GM21367 (cell line): ENCODE measurements around the gene GARNL3.

Experiments
- ATAC-seq: cut with Tn5 transposase; IDR thresholded peaks from one replicate; pipeline ENCODE4 v1.9.1; 2021; ENCODE audit not compliant: unreplicated experiment

GARNL3 gene

DNA sequence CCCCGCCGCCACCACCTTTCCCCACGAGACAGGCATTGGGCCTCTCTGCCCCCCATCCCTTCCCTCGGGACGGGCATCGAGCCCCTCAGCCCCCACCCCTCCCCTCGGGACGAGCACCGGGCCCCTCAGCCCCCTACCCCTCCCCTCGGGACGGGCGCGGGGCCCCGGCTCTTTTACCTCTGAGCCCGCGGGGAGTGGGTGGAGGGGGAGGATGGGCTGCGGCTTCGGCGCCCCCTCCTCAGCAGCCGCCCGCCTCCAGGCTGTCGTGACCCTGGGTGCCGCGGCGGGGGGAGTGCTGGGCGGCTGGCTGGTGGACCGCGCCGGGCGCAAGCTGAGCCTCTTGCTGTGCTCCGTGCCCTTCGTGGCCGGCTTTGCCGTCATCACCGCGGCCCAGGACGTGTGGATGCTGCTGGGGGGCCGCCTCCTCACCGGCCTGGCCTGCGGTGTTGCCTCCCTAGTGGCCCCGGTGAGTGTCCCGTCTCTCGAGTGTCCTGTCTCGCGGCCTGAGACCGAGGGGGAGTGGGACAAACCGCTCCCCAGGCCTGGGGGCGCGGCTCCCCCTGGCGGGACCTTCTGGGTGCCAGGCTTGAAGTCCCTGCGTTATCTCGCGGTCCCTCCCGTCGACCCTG is 133.2 kb downstream of the GARNL3 start:
- no peak for ATAC-seq

DNA sequence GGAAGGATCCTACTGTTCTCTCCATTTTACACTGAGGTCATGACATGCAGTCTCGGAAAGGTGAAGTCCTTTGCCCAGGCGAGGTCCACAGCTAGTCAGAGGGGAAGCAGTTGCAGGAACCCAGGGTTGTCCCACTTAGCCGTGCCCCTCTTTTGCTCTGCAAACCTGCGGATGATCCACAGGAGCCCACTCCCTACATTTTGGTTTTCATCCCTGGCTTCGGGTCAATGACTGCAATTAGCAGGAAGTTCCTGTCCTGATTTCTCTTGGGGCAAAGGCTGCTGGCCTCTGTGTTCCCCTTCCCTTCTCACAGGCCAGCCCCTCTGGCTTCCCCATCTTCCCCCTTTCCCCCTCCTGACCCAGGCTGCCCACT is 133.7 kb downstream of the GARNL3 start:
- ATAC-seq = no peak

DNA sequence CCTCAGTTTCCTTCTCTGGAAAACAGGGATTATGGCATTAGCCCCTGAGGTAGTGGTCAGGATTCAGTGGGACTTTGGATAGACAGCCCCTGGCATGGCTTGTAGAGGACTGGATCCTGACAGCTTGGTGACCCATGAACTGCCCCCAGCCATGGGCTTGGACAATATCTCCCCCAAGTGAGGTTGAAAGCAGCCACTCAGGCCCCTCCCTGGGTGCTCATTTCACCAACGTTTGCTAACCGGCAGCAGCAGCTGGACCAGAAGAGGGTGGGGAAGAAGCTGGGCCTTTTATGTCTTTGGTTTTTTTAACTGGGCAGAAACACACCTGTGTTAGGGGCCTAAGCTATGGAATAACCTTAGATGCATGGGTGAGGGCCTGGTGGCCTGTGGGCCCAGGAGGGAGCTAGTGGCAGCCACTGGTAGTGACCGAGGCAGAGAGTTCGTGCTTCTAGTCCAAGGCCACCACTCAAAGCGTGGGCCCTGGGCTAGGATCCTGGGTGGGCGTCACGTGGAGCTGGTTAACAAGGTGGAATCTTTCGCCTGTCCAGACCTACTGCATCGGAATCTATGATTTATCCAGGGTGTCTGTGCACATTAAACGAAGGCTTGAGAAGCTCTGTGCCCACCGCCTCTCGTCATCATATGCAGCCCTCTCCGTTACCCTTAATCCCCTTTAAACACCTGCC is 134.3 kb downstream of the GARNL3 start:
- no peak for ATAC-seq

DNA sequence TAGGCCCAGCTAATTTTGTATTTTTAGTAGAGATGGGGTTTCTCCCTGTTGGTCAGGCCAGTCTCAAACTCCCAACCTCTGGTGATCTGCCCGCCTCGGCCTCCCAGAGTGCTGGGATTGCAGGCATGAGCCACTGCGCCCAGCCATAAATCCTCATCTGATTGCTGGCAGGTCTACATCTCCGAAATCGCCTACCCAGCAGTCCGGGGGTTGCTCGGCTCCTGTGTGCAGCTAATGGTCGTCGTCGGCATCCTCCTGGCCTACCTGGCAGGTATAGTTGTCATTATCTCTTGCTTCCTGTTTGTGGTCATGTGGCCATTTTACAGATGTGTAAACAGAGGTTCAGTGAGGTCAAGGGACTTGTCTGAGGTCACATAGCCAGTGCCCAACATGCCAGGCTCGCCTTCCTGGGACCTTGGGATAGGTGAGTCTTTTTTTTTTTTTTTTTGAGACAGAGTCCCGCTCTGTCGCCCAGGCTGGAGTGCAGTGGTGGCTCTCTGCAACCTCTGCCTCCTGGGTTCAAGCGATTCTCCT is 135.2 kb downstream of the GARNL3 start:
- ATAC-seq = no peak

DNA sequence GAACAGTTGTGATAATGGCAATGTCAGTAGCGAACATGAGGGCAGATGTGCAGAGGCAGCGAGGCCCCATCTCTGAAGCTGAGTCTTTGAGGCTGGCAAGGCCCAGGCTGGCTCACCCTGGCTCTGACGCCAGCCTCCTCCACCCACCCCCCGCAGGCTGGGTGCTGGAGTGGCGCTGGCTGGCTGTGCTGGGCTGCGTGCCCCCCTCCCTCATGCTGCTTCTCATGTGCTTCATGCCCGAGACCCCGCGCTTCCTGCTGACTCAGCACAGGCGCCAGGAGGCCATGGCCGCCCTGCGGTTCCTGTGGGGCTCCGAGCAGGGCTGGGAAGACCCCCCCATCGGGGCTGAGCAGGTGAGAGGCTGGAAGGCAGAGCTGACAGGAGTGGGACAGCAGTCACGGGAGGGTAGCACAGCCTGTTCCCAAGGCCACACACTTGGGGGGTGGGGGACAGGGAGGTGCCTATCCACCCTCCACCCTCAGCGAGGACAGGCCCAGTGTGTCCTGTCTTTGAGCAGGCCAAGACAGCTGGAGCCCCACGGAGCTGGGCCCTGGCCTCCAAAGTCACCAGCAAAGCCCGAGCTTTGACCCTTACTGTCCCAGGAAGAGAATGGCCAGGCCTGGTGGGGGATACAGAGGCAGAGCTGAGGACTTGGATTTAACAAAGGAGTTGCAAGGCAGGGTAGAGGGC is 138.0 kb downstream of the GARNL3 start:
- ATAC-seq = no peak

DNA sequence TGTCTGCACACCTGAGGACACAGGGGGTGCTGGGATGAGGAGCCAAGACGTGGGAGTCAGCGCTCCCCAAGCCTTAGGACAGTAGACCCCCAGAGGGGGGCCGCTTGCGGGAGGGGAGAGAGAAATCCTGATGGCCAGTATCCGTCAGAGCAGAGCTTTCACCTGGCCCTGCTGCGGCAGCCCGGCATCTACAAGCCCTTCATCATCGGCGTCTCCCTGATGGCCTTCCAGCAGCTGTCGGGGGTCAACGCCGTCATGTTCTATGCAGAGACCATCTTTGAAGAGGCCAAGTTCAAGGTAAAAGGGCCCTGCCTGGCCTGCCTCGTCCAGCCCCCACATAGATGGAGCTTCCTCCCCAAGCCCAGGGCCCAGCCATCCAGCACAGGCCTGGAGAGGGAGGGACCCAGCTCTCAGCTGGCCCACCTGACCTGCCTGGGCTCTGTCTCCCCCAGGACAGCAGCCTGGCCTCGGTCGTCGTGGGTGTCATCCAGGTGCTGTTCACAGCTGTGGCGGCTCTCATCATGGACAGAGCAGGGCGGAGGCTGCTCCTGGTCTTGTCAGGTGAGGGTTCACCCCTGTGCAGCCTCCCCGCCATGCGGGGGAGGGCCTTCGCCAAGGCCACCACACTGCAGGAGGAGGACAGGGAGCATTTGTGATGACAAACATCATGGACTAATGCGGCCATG is 139.1 kb downstream of the GARNL3 start:
- ATAC-seq = no peak

DNA sequence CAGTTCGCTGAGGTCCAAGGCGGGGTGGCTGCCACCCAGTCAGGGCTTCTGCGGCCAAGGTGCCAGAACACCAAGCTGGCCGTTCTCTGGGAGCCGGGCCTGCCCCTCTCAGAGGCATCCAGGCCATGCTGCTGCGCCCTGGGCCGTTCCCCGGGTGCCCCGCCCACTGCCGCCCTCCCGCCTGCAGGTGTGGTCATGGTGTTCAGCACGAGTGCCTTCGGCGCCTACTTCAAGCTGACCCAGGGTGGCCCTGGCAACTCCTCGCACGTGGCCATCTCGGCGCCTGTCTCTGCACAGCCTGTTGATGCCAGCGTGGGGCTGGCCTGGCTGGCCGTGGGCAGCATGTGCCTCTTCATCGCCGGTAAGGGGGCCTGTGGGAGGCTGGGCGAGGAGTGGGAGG is 140.1 kb downstream of the GARNL3 start:
- no peak for ATAC-seq

DNA sequence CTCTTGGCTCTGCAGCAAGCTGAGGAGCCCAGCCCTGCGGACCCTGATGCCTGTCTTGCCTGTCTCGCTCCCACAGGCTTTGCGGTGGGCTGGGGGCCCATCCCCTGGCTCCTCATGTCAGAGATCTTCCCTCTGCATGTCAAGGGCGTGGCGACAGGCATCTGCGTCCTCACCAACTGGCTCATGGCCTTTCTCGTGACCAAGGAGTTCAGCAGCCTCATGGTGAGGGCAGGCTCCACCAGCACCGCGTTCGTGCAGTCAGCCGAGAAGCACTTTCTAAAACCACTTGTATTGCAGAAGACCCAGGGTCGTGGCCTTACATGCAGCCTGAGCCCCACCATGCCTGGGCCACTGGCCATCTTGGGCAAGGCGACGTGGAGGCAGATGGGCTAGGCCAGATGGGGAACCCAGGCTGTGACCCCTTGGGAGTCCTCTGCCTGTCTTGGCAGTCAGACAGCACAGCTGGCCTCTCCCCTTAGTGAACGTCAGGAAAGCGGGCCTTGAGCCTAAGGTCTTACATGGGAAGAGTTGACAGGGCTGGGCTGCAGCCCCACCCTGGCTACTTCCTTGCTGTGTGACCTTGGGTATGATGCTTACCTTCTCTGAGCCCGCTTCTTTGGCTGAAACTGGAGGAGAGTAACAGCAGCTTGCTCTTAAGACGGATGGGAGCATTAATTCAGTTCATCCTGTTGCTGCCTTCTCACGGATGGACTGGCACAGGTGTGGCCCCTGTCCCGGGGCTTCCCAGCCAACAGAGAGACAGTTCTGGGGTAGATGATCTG is 141.0 kb downstream of the GARNL3 start:
- ATAC-seq = no peak

DNA sequence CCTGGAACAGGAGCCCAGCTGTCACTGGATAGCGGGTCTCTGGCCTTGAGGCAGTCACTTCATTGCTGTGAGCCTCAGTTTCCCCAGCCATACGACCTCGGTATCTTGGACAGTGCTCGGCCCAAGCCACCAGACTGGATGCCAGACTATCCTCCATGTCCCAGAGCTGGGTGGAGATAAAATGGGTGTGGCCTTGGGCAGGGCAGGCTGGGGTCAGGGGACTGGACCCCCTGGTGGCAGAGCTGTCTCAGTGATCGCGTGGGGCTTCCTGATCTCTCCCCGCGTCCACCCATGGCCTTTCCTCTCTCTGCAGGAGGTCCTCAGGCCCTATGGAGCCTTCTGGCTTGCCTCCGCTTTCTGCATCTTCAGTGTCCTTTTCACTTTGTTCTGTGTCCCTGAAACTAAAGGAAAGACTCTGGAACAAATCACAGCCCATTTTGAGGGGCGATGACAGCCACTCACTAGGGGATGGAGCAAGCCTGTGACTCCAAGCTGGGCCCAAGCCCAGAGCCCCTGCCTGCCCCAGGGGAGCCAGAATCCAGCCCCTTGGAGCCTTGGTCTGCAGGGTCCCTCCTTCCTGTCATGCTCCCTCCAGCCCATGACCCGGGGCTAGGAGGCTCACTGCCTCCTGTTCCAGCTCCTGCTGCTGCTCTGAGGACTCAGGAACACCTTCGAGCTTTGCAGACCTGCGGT is 142.4 kb downstream of the GARNL3 start:
- no peak for ATAC-seq

DNA sequence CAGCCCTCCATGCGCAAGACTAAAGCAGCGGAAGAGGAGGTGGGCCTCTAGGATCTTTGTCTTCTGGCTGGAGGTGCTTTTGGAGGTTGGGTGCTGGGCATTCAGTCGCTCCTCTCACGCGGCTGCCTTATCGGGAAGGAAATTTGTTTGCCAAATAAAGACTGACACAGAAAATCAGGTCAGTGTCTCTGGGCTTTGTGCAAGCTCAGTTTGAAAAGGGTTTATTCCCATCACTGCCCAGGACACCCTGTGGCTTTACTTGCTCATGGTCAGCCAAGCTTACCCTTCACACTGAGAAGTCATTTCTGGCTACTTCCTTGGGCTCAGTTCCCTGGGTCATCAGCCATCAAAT is 142.9 kb downstream of the GARNL3 start:
- no peak for ATAC-seq

DNA sequence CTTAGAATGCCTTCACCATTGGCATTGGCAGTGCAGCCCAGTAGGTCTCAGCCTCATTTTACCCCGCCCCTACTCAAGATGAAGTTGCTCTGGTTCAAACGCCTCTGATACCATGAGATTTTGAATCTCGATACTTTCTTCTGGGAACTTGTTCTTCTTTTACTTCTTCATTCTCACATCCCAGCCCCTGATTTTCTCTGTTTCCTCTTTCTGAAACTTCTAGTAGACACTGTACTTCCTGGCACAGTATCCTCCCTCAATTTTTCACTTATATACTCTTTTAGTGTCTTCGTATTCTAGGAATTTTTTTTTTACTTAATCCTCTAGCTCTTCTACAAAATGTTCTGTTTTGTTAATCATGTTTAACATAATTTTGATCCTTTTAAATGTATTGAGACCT is 146.5 kb downstream of the GARNL3 start:
- ATAC-seq = no peak

DNA sequence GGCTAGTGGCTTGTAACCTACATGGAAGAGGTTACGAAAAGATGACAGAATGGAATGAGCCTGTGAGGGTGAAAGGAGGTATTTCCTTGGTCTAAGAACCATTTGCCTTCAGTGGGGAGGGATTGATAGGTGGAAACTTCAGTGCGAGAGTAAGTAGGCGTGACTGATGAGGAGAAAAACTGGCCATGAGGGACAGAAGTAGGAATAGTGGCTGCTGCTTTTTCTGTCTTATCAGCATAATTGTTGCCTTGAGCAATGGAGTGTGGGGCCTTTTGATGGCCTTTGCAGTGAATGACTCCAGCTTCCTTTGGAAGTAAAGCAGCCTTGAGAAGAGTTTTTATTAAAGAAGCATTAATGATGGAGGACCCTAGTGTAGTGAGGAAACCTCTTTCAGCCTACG is 150.6 kb downstream of the GARNL3 start:
- ATAC-seq = no peak

DNA sequence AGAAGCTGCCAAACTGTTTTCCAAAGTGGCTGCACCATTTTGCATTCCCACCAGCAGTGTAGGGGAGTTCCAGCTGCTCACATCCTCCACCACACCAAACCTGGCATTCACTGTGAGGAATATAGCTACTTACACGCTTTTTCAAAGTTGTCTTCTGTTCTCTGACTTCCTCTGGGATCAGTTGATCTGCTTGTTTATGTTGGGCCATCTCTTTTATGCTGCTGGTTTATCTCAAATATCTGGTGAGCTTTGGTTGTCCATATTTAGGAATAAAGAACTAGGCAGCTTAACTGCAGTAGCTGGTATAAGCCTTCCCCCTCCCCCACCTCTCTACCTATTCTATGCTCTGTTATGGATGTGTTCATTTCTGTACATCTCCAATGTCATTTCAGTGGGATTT is 151.1 kb downstream of the GARNL3 start:
- ATAC-seq = no peak

DNA sequence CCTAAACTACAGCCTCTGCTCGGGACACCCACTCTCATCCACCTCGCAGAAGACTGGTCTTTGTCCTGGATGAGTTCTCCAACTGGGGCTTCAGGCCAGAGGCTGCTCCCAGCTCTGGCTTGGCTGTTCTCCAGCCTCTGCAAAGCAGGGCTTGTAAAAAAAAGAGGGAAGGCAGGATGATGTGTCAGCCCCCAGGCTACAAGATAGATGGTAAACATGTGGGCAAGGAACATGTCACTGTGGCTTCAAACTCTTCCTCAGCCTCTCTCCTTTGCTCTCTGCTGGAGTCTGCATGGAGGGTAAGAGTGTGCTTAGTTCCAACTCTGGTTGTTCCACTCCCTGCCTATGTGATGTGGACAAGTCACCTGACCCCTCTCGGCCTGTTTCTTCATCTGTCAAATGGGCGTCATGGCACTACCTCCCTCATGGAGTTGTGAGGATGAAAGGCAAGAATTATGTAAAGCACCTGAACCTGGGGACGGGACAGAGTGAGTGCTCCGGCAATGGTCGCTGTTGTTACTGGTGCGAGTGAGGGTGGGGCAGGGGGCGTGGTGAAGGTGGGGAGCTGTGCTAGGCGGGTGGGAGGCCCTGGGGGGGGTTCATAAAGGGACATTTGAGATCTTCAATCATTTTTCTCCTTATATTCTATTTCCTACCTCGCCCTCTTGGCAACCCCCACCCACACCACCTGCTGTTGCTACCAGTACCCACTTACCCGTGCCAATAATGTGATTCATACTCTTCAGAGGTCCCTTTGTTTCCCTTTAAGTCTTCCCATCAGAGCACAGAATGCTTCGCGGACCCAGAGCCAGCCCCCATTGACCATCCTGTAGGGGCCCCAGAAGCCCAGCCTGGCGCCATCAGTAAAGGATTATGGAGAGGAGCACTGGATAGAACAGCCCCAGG is 152.8 kb downstream of the GARNL3 start:
- ATAC-seq = no peak

DNA sequence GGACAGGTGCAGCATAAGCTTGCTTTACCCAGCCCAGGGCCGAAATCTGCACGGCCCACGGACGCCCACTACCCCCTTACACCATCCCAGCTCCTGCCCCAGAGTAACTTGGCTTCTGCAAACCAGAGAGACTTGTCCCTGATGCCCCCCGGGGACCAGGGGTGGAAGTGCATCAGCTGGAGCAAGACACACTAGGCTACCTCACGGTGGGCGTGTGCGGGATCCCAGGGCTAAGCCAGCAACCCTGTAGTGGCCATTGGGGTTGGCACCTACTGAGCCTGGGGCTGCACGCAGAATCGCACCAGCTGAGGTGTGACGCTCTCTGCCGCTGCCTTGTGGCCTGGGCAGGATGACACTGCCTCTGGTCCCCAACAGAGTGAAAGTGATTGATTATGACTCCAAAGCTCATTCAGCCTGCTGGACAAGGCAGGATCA is 153.5 kb downstream of the GARNL3 start:
- ATAC-seq = no peak

DNA sequence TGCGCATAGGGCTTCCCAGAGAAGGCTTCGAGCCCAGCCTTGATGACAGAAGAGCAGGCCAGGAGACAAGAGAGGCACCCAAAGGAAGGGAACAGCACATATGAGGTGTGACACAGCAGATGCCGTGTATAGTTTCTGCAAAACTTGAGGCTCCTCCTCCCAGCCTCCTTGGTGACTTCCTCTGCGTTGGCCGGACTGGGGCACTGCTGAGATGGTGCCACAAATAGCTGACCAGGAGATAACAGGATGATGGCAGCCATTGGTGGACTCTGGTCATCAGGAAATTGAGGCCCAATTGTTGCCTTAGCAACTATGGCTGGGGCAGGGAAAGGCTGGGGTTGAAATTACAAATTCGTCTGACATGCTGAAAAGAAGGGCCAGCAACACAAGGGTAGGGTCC is 154.8 kb downstream of the GARNL3 start:
- ATAC-seq = no peak

DNA sequence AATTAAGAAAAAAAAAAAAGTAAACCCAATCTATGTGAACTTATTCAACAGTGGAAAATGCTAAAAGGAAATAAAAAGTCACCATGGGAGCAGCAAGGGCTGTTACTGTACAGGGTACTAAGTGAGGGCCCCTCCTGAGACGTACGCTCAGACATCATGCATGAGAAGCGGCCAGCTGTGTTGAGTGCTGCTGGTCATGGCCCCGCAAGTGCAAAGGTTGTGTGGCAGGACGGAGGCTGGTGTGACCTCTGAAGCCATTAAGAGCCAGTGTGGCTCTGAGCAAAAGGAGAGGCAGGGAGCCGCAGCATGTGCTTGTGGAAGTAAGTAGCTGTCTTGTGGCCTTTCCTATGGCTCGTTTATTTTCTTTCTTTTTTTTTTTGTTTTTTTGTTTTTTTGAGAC is 156.5 kb downstream of the GARNL3 start:
- no peak for ATAC-seq

DNA sequence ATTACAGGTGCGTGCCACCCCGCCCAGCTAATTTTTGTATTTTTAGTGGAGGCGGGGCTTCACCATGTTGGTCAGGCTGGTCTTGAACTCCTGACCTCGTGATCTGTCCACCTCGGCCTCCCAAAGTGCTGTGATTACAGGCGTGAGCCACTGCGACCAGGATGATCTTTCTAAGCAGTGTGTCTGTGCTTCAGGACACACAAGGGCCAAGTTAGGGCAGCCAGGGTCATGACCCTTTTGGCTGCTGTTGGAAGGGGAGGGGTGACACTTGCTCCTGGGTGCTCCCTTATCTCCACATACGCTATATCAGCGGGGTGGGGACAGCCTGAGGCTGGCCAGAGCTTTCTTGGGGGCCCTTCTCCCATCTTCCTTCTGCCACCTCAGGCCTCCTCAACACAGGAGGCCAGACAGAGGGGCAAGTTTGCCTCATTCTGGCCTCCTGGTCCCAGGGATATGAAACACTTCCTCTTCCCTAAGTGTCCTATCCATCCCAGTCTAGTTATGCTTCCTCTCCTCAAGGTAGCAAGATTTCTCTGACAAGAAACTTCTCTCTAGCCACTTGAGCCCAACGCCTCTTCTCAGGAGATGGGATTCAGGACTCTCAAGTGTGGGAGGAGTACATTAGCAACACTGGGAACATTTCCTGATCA is 157.7 kb downstream of the GARNL3 start:
- no peak for ATAC-seq

DNA sequence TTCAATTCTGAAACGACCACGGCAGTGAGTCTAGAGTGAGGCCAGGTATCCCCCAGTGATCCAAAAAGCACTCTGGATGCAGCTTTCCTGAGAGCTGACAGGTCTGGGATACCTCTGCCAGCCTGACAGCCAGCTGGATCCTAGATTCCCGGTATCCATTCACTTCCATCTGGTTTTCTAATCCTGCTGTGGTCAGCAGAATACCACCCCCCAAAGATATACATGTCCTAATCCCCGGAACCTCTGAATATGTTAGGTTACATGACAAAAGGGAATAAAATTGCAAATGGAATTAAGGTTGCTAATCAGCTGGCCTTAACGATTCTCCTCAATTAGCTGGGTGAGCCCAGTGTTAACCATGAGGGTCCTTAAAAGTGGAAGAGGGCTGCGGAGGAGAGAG is 158.2 kb downstream of the GARNL3 start:
- no peak for ATAC-seq
